Urinary bladder (tissue), 4 donors: ENCODE measurements around the gene AHCYL1. TPM values are rescaled to one million over a fixed set of nuclear protein-coding genes. Genes with fewer than 3 reads are reported as not detected.

Experiments
- DNase-seq: peaks from one replicate; pipeline ENCODE4 v3.0.0-alpha.2; 2015; ENCODE audit errors: extremely low spot score
- H3K27ac ChIP-seq: one replicate; pipeline ENCODE4 v1.5.1; 2013; ENCODE audit warnings: low read depth, mild to moderate bottlenecking, moderate library complexity
- H3K36me3 ChIP-seq: one replicate; pipeline ENCODE4 v1.6.1; 2013; ENCODE audit warnings: mild to moderate bottlenecking, moderate library complexity; ENCODE audit not compliant: insufficient read depth
- H3K4me1 ChIP-seq: one replicate; pipeline ENCODE4 v1.6.1; 2013; ENCODE audit warnings: mild to moderate bottlenecking, moderate library complexity; ENCODE audit not compliant: insufficient read depth
- H3K4me3 ChIP-seq: one replicate; pipeline ENCODE4 v1.5.1; 2013; ENCODE audit warnings: low read depth, low read length
- WGBS: extraction: QIAGEN DNeasy Blood & Tissue Kit; methylation state at CpG from one replicate; pipeline ENCODE4 v1.1.7; 2013; 5-methylcytosine and 5-hydroxymethylcytosine counted together
- polyA plus RNA-seq: library from polyadenylated mRNA; stranded (reverse); fragments of 200-250 nt; gene quantifications from one replicate; pipeline ENCODE4 v1.2.3, GENCODE V29; 2013
- total RNA-seq: library from RNA; depleted of rRNA; stranded (reverse); fragments of >200 nt; gene quantifications from one replicate; pipeline ENCODE4 v1.2.3, GENCODE V29; 2014
- donor health status: healthy with polysubstance abuse.
- donor health status: healthy.

AHCYL1 gene
- total and polyA plus RNA-seq, 2 donors, result 46.2 to 68.1 TPM

- H3K4me1 ChIP-seq, result peaks cover 2% of the 10 kb centered on the region
- no peak overlapping the region for H3K27ac ChIP-seq
- H3K36me3 ChIP-seq, result no peaks in the 10 kb centered on the region
- no peak for DNase-seq
- WGBS, result 88% methylated on average over 5 of the region's 5 CpGs
- no peak overlapping the region for H3K4me3 ChIP-seq
Measured at GRCh38 chr1:109996476-109996875, 11.9 kb downstream of the AHCYL1 start.

- H3K27ac ChIP-seq, result no peak overlapping the region
- peaks cover 2% of the 10 kb centered on the region for H3K4me1 ChIP-seq
- no peak overlapping the region for H3K4me3 ChIP-seq
- WGBS, result 41% methylated on average over 7 of the region's 7 CpGs
- H3K36me3 ChIP-seq, result no peaks in the 10 kb centered on the region
- no peak for DNase-seq
Measured at GRCh38 chr1:109997204-109997866, 12.8 kb downstream of the AHCYL1 start.

- Histone ChIP-seq H3K36me3 (no peaks in the 10 kb centered on the region), H3K4me3 (no peak overlapping the region), H3K4me1 (peaks cover 2% of the 10 kb centered on the region), H3K27ac (no peak overlapping the region)
- DNase-seq, result no peak
Measured at GRCh38 chr1:109997867-109998229, 13.3 kb downstream of the AHCYL1 start.

GRCh38 chr1:110002695-110003094 is 18.1 kb downstream of the AHCYL1 start:
- 95% methylated on average over 1 of the region's 1 CpG for WGBS

GRCh38 chr1:110003747-110004428 is 19.3 kb downstream of the AHCYL1 start:
- H3K4me3 ChIP-seq, result no peak overlapping the region
- peak overlapping the region; percentile 43 for H3K27ac ChIP-seq
- peak; percentile 69 for DNase-seq
- peaks cover 3% of the 10 kb centered on the region for H3K4me1 ChIP-seq
- no peaks in the 10 kb centered on the region for H3K36me3 ChIP-seq
- WGBS, result 7% methylated on average over 8 of the region's 8 CpGs

More at GRCh38 chr1:110002695-110003094, 18.1 kb downstream of the AHCYL1 start:
- H3K27ac ChIP-seq, result no peak overlapping the region
- H3K4me3 ChIP-seq, result no peak overlapping the region
- H3K4me1 ChIP-seq, result peaks cover 3% of the 10 kb centered on the region
- H3K36me3 ChIP-seq, result no peaks in the 10 kb centered on the region
- DNase-seq, result no peak

GRCh38 chr1:110004583-110004982 is 20.0 kb downstream of the AHCYL1 start:
- 38% methylated on average over 1 of the region's 1 CpG for WGBS
- Histone ChIP-seq H3K4me3 (no peak overlapping the region), H3K4me1 (peaks cover 3% of the 10 kb centered on the region), H3K36me3 (no peaks in the 10 kb centered on the region), H3K27ac (peak overlapping the region; percentile 43)
- DNase-seq, result no peak

- DNase-seq, result no peak
- Histone ChIP-seq H3K4me1 (peaks cover 3% of the 10 kb centered on the region), H3K4me3 (no peak overlapping the region), H3K27ac (no peak overlapping the region), H3K36me3 (no peaks in the 10 kb centered on the region)
Measured at GRCh38 chr1:110005971-110006370, 21.4 kb downstream of the AHCYL1 start.

GRCh38 chr1:110006516-110006915 is 22.0 kb downstream of the AHCYL1 start:
- DNase-seq, result no peak
- no peak overlapping the region for H3K27ac ChIP-seq
- WGBS, result 18% methylated on average over 1 of the region's 1 CpG
- H3K4me1 ChIP-seq, result peaks cover 3% of the 10 kb centered on the region
- no peak overlapping the region for H3K4me3 ChIP-seq
- no peaks in the 10 kb centered on the region for H3K36me3 ChIP-seq

- no peak overlapping the region for H3K27ac ChIP-seq
- DNase-seq, result no peak
- H3K4me3 ChIP-seq, result no peak overlapping the region
- H3K4me1 ChIP-seq, result peaks cover 3% of the 10 kb centered on the region
- 64% methylated on average over 4 of the region's 4 CpGs for WGBS
- H3K36me3 ChIP-seq, result no peaks in the 10 kb centered on the region
Measured at GRCh38 chr1:110007046-110007830, 22.7 kb downstream of the AHCYL1 start.

GRCh38 chr1:110008971-110009565 is 24.5 kb downstream of the AHCYL1 start:
- H3K27ac ChIP-seq, result no peak overlapping the region
- WGBS, result 89% methylated on average over 7 of the region's 7 CpGs
- DNase-seq, result no peak
- no peaks in the 10 kb centered on the region for H3K36me3 ChIP-seq
- peaks cover 2% of the 10 kb centered on the region for H3K4me1 ChIP-seq
- no peak overlapping the region for H3K4me3 ChIP-seq

- no peak overlapping the region for H3K4me3 ChIP-seq
- H3K36me3 ChIP-seq, result peaks cover 4% of the 10 kb centered on the region
- H3K4me1 ChIP-seq, result no peaks in the 10 kb centered on the region
- WGBS, result 40% methylated on average over 2 of the region's 2 CpGs
- no peak overlapping the region for H3K27ac ChIP-seq
- DNase-seq, result no peak
Measured at GRCh38 chr1:110011527-110012041, 27.0 kb downstream of the AHCYL1 start.

GRCh38 chr1:110012100-110012780 is 27.7 kb downstream of the AHCYL1 start:
- WGBS, result 87% methylated on average over 6 of the region's 6 CpGs
- Histone ChIP-seq H3K27ac (no peak overlapping the region), H3K4me1 (no peaks in the 10 kb centered on the region), H3K4me3 (no peak overlapping the region), H3K36me3 (peaks cover 4% of the 10 kb centered on the region)
- DNase-seq, result no peak

GRCh38 chr1:110017792-110018191 is 33.2 kb downstream of the AHCYL1 start:
- no peak overlapping the region for H3K27ac ChIP-seq
- no peak for DNase-seq
- peaks cover 12% of the 10 kb centered on the region for H3K36me3 ChIP-seq
- no peaks in the 10 kb centered on the region for H3K4me1 ChIP-seq
- 93% methylated on average over 3 of the region's 3 CpGs for WGBS
- no peak overlapping the region for H3K4me3 ChIP-seq
